HepG2 (cell line): ENCODE data around the gene ABHD6. TPM values are rescaled to one million over a fixed set of nuclear protein-coding genes. Genes with fewer than 3 reads are reported as not detected.

Experiments
- ELF3 ChIP-seq: IDR thresholded peaks from 2 replicates; pipeline ENCODE4 v1.6.1; 2016; ENCODE audit warnings: missing genetic modification reagents, missing compliant biosample characterization
- ESRRA ChIP-seq: sonication (generic); formaldehyde crosslinking; IDR thresholded peaks from 2 replicates; pipeline ENCODE4 v1.5.1; 2020; ENCODE audit warnings: mild to moderate bottlenecking, low read depth, missing genetic modification reagents
- KLF13 ChIP-seq: sonication (generic); formaldehyde crosslinking; IDR thresholded peaks from 2 replicates; pipeline ENCODE4 v1.4.0; 2020; ENCODE audit warnings: mild to moderate bottlenecking, missing genetic modification reagents
- MYPOP ChIP-seq: sonication (generic); formaldehyde crosslinking; IDR thresholded peaks from 2 replicates; pipeline ENCODE4 v1.8.1; 2023; ENCODE audit warnings: mild to moderate bottlenecking, moderate library complexity, missing genetic modification reagents
- NR2F1 ChIP-seq, 2 experiments: fragments of 450-650 bp in 1 of 2; formaldehyde crosslinking in 1 of 2; IDR thresholded peaks; 2 replicates each; pipeline versions ENCODE4 v1.5.0 to v1.6.1; 2016 to 2020; ENCODE audit warnings: mild to moderate bottlenecking in 1 of 2, missing compliant biosample characterization in 1 of 2, missing genetic modification reagents in 1 of 2, moderate library complexity in 1 of 2
- PRMT3 ChIP-seq: sonication (generic); formaldehyde crosslinking; IDR thresholded peaks from 2 replicates; pipeline ENCODE4 v1.8.1; 2022; ENCODE audit warnings: low read depth, mild to moderate bottlenecking, moderate library complexity, missing genetic modification reagents, borderline replicate concordance
- PTBP1 ChIP-seq: fragments of 200-400 bp; formaldehyde crosslinking; IDR thresholded peaks from 2 replicates; pipeline ENCODE4 v1.6.1; 2018; ENCODE audit warnings: low read length, low read depth; ENCODE audit not compliant: poor library complexity, severe bottlenecking
- SOX5 ChIP-seq: IDR thresholded peaks from 2 replicates; pipeline ENCODE4 v1.6.1; 2016; ENCODE audit warnings: borderline replicate concordance
- SRSF9 ChIP-seq: fragments of 200-400 bp; formaldehyde crosslinking; IDR thresholded peaks from 2 replicates; pipeline ENCODE4 v1.6.1; 2018; ENCODE audit warnings: borderline replicate concordance, mild to moderate bottlenecking, low read depth, low read length; ENCODE audit not compliant: insufficient read depth, poor library complexity, severe bottlenecking
- SRY ChIP-seq: sonication (generic); formaldehyde crosslinking; IDR thresholded peaks from 2 replicates; pipeline ENCODE4 v1.8.0; 2022; ENCODE audit warnings: mild to moderate bottlenecking, missing genetic modification reagents
- STAT6 ChIP-seq: sonication (generic); formaldehyde crosslinking; IDR thresholded peaks from 2 replicates; pipeline ENCODE4 v1.4.0; 2020; ENCODE audit warnings: missing genetic modification reagents, mild to moderate bottlenecking, borderline replicate concordance
- TBL1XR1 ChIP-seq: fragments of 150-350 bp; IDR thresholded peaks from 2 replicates; pipeline ENCODE4 v1.6.1; 2014; ENCODE audit warnings: borderline replicate concordance, low read length; ENCODE audit not compliant: partially characterized antibody
- TGIF2 ChIP-seq: IDR thresholded peaks from 2 replicates; pipeline ENCODE4 v1.6.1; 2016; ENCODE audit warnings: control low read depth, missing compliant biosample characterization
- ZFP36L1 ChIP-seq: sonication (generic); formaldehyde crosslinking; IDR thresholded peaks from 2 replicates; pipeline ENCODE4 v1.8.0; 2022; ENCODE audit warnings: mild to moderate bottlenecking, missing genetic modification reagents, moderate library complexity
- ZNF276 ChIP-seq: sonication (generic); formaldehyde crosslinking; IDR thresholded peaks from 2 replicates; pipeline ENCODE4 v1.4.0; 2020; ENCODE audit warnings: mild to moderate bottlenecking, low read depth, missing genetic modification reagents
- ZNF549 ChIP-seq: sonication (generic); formaldehyde crosslinking; IDR thresholded peaks from 2 replicates; pipeline ENCODE4 v1.5.0; 2020; ENCODE audit warnings: missing genetic modification reagents
- ZNF761 ChIP-seq: sonication (generic); formaldehyde crosslinking; conservative IDR thresholded peaks from 2 replicates; pipeline ENCODE4 v1.4.0; 2020; ENCODE audit warnings: mild to moderate bottlenecking, missing genetic modification reagents
- ZNF891 ChIP-seq: sonication (generic); formaldehyde crosslinking; IDR thresholded peaks from 2 replicates; pipeline ENCODE4 v1.5.0; 2020; ENCODE audit warnings: mild to moderate bottlenecking, missing genetic modification reagents
- ZSCAN20 ChIP-seq: sonication (generic); formaldehyde crosslinking; IDR thresholded peaks from 2 replicates; pipeline ENCODE4 v1.4.0; 2020; ENCODE audit warnings: missing genetic modification reagents, mild to moderate bottlenecking, borderline replicate concordance
- polyA plus RNA-seq, 8 experiments: library from polyadenylated mRNA; depleted of rRNA in 3 of 8; stranded (reverse) in 7 of 8; unstranded in 1 of 8; fragments of >200 nt; fragmentation: Illumina TruSeq in 4 of 8; extraction: Trizol in 4 of 8; gene quantifications; 2 replicates each; pipeline versions ENCODE4 v1.2.1 to v1.2.3, GENCODE V29; 2011 to 2016; ENCODE audit warnings: low read depth in 4 of 8, missing spikeins in 1 of 8, mixed read lengths in 1 of 8; ENCODE audit not compliant: insufficient read depth in 1 of 8
- total RNA-seq, 5 experiments: library from RNA; depleted of rRNA; stranded (reverse); fragments of >200 nt; fragmentation: Illumina TruSeq; extraction: Trizol; gene quantifications; 2 replicates each; pipeline ENCODE4 v1.2.3, GENCODE V29; 2016; ENCODE audit warnings: low read depth in 1 of 5
- TF ChIP-seq, protein P1 (sequence below): sonication (generic); formaldehyde crosslinking; IDR thresholded peaks from 2 replicates; pipeline ENCODE4 v1.4.0; 2020; ENCODE audit warnings: missing genetic modification reagents
- TF ChIP-seq, protein P2 (sequence below), 2 experiments: sonication (generic) in 1 of 2; formaldehyde crosslinking in 1 of 2; IDR thresholded peaks; 2 replicates each; pipeline versions ENCODE4 v1.4.0 to v1.6.1; 2018 to 2020; ENCODE audit warnings: missing genetic modification reagents in 2 of 2, borderline replicate concordance in 1 of 2, low read depth in 1 of 2, mild to moderate bottlenecking in 1 of 2, missing biosample characterization in 1 of 2

Gene ABHD6
- total and polyA plus RNA-seq, 2 of the 13 experiments (the other 11 are each of a cell fraction or from before 2014, with no cell fraction given), result 9.0 to 17.2 TPM

- TF ChIP-seq SRSF9, result no peak
- 0 out of 2 replicates have a peak, but pooled peaks have one; percentile 43 for TF ChIP-seq SOX5 (CRISPR knock-in tag)
- no peak for TF ChIP-seq MYPOP (CRISPR knock-in tag)
- TF ChIP-seq, protein P1, sequence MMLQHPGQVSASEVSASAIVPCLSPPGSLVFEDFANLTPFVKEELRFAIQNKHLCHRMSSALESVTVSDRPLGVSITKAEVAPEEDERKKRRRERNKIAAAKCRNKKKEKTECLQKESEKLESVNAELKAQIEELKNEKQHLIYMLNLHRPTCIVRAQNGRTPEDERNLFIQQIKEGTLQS (CRISPR knock-in tag), result no peak
- no peak for TF ChIP-seq ZNF761 (CRISPR knock-in tag)
- no peak for TF ChIP-seq KLF13
- no peak for TF ChIP-seq TGIF2
- no peak for TF ChIP-seq ZSCAN20 (CRISPR knock-in tag)
- TF ChIP-seq TBL1XR1, result no peak
- no peak for TF ChIP-seq ZNF549 (CRISPR knock-in tag)
- peak in 1 of 2 experiments; percentile 40; a peak in 1 of 4 replicates for TF ChIP-seq NR2F1 (CRISPR knock-in tag; IDR thresholded peaks at IDR 0.05)
- no peak for TF ChIP-seq ZFP36L1 (CRISPR knock-in tag)
- TF ChIP-seq, protein P2, sequence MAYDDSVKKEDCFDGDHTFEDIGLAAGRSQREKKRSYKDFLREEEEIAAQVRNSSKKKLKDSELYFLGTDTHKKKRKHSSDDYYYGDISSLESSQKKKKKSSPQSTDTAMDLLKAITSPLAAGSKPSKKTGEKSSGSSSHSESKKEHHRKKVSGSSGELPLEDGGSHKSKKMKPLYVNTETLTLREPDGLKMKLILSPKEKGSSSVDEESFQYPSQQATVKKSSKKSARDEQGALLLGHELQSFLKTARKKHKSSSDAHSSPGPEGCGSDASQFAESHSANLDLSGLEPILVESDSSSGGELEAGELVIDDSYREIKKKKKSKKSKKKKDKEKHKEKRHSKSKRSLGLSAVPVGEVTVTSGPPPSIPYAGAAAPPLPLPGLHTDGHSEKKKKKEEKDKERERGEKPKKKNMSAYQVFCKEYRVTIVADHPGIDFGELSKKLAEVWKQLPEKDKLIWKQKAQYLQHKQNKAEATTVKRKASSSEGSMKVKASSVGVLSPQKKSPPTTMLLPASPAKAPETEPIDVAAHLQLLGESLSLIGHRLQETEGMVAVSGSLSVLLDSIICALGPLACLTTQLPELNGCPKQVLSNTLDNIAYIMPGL (CRISPR knock-in tag; IDR thresholded peaks at IDR 0.05; ENCODE audit: borderline replicate concordance in 1 of 2, low read depth in 1 of 2), result no peak
- no peak for TF ChIP-seq ZNF891 (CRISPR knock-in tag)
- no peak for TF ChIP-seq PTBP1
- TF ChIP-seq STAT6 (CRISPR knock-in tag), result no peak
- no peak for TF ChIP-seq PRMT3
- TF ChIP-seq ZNF276 (CRISPR knock-in tag), result no peak
- TF ChIP-seq ESRRA, result 0 out of 2 replicates have a peak, but pooled peaks have one; percentile 24
- peak; percentile 50; the same call in 1 of the 2 replicates for TF ChIP-seq ELF3 (CRISPR knock-in tag)
- no peak for TF ChIP-seq SRY (CRISPR knock-in tag)
Observed at GRCh38 chr3:58205981-58206380, 31.6 kb upstream of the ABHD6 start (continued).
